IPS DF 19.7 (cell line): ENCODE measurements around the gene PLAGL1.
"Not testable (repeated sequence)": the region's sequence is repeated elsewhere in the genome, so short reads cannot be mapped to it uniquely, and the experiment has no call there.

ENCODE experiments used
- DNase-seq: peaks from one replicate; pipeline ENCODE4 v3.0.0-alpha.2; 2013; ENCODE audit warnings: low read depth, low spot score

The PLAGL1 gene, protein sequence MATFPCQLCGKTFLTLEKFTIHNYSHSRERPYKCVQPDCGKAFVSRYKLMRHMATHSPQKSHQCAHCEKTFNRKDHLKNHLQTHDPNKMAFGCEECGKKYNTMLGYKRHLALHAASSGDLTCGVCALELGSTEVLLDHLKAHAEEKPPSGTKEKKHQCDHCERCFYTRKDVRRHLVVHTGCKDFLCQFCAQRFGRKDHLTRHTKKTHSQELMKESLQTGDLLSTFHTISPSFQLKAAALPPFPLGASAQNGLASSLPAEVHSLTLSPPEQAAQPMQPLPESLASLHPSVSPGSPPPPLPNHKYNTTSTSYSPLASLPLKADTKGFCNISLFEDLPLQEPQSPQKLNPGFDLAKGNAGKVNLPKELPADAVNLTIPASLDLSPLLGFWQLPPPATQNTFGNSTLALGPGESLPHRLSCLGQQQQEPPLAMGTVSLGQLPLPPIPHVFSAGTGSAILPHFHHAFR

DNA sequence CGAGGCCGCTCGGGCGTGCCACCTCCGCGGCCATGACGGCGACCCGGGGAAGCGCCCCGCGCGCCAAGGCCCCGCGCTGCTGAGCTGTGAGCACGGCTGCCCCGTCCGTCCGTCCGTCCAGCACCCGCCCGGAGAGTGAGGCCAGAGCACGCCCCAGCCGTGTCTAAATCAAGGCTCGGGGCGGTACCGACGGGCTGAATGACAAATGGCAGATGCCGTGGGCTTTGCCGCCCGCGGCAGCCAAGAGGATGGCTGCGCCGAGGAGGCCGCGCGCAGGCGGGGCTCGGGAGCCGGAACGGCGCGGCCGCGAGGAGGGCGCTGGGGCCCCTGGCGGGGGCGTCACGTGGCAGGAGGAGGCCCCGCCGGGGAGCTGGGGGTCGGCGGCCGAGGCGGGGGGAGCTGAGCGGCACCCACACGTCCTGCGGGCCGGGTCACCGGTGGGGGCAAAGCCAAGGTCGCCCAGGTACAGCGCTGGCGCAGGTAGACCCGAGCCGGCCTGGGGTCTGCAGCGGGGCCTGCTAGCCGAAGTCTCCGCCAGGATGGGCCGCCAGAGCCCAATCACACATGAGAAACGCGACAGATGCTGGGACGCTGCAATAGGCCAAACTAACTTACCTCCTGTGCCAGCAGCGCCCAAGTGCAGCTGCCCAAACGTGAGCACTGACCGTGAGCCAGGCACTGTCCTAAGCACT lies at the start of gene PLAGL1:
PLAGL1 (minus strand) TSS at position 140 of the 692 bp plus-strand sequence. CDS start 60,123 bp downstream, outside the sequence.
- no peak for DNase-seq

GRCh38 chr6:144055121-144055931 lies 47.3 kb upstream of the PLAGL1 start:
- no peak for DNase-seq

- DNase-seq = no peak
Measured at GRCh38 chr6:144053601-144054000, 45.5 kb upstream of the PLAGL1 start.

DNA sequence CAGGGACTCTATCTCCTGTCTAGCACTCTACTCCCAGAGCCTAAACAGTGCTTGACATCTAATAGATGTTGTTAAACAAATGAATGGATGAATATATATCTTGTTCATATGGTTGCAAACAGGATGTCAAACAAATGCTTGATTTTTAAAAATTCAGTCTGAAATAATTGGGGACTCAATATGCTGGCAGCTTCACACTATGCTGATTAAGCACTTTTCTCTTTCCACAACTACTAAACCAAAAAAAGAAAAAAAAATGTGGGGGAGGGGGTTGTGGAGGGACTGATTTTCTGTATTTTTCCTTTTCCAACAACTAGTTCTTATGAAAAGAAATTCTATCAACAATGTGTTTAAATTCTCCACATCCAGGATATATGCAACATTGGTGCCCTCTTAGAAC lies 44.4 kb upstream of the PLAGL1 start:
- no peak for DNase-seq

DNA sequence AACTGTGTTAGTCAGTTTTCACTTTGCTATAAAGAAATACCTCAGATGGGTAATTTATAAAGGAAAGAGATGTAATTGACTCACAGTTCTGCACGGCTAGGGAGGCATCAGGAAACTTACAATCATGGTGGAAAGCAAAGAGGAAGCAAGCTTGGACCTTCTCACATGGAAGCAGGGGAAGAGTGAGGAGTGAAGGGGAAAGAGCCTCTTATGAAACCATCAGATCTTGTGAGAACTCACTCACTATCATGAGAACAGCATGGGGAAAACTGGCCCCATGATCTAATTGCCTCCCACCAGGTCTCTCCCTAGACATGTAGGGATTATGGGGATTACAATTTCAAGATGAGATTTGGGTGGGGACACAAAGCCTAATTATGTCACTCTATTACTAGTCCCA lies 41.3 kb upstream of the PLAGL1 start:
- no peak for DNase-seq

DNA sequence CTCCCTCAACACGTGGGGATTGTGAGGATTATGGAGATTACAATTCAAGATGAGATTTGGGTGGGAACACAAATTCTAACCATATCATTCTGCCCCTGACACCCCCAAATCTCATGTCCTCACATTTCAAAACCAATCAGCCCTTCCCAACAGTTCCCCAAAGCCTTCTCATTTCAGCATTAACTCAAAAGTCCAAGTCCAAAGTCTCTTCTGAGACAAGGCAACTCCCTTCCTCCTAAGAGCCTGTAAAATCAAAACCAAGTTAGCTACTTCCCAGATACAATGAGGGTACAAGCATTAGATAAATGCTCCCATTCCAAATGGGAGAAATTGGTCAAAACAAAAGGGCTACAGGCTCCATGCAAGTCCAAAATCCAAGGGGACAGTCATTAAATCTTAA lies 39.6 kb upstream of the PLAGL1 start:
- DNase-seq = no peak

GRCh38 chr6:144046672-144047071 lies 38.6 kb upstream of the PLAGL1 start:
- not testable (repeated sequence) for DNase-seq

GRCh38 chr6:144044989-144045388 lies 36.9 kb upstream of the PLAGL1 start:
- DNase-seq = not testable (repeated sequence)

DNA sequence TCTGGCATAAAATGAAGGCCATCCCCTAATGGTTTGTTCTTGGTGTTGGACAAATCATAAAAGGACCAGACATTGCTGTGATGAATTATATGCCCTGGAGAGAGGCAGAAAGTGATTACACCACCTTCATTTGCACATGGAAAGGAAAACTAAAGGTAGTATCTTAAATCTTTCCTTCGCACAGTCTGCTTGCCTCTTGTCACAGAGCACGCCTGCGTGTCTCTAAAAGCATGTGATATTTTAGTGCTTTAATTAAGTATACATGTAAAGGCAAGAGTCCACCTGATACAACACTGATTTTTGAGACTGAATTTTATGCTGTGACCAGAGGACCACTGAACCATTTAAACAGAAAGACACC lies 28.8 kb upstream of the PLAGL1 start:
- DNase-seq = no peak

DNA sequence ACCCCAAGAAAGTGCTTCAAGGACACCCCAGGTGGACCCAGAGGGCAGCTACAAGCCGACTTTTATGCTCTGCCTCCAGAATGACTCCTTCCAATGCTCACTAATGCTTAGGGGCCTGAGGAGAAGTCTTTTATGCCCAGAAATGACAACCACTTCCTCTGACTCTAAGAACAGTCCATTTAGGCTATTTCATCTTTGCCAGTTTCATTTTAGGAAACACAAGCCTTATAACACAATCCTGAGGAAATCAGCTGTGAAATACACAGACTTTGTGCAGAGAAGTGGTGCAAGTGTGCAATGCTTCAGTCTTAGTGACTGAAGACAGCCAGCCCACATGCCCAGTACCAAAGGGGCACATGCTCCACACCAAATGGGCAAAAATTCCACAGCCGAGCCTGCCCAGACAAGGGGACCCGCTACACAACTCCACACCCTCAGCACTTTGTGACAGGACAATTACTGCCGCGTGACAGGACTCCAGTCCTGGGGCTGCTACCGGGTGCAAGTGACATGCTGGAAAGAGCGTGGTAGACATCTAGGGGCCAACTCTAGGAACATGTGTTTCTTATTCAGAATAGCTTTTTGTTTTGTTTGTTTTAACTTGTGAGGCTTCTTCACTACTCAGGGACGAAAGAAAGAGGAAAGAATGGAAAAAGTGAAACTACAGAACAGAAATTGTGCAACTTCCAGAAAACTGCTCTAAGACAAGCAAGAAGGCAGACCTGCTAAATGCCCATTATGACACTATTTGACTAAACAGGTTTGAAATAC lies 28.2 kb upstream of the PLAGL1 start:
- no peak for DNase-seq

DNA sequence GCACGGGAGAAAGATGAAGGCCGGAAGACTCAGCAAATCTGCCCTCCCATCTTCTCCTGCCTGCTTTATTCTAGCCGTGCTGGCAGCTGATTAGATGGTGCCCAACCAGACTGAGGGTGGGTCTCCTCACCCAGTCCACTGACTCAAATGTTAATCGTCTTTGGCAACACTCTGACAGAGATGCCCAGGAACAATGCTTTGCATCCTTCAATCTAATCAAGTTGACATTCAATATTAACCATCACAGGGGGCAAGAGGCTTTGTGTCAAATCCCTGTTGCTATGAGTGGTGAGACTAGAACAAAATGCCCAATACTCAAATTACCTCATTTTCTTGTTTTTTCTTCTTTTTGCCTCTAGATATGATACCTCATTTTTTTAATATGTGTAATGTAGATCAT lies 27.4 kb upstream of the PLAGL1 start:
- no peak for DNase-seq

DNA sequence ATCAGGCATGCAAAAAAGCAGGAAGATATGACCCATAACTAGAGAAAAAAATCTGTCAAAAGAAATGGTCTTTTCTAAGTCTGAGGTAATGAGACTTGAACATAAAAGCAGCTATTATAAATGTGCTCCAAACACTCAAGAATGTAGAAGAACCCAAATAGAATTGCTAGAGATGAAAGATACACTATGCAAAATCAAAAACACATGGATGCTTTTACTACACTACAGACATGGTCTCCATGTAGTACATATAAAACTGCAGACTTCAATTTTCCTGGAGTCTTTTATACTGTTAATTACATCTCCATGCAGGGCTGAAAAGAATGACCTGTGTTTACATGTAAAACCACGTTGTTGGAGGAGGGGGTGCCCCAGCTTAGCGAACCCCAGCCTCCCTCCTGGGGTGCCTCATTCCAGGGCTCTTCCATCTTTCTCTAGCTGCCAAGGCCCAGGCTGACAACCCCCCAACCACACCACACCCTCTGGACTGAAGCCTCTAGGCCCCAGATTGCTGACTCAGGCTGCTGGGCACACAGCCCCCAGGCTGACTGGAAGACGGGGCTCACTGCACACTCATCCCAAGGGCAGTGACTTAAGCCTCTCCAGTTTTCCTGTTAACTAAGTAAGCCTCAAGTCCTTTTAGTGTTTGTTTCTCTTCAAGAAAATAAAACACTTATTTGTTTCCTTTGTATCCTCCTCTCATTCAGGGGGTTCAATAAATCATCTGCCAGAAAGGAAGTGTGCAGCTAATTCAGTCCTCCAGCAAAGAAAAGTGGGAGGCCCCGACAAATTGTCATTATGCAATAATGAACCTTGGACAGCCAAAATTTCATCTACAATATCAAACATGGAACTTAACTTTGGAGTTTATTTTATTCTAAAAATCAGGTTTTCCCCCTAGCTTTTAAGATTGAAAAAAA lies 26.0 kb upstream of the PLAGL1 start:
- no peak for DNase-seq

- DNase-seq = no peak
Measured at GRCh38 chr6:144029452-144029851, 21.4 kb upstream of the PLAGL1 start.

DNA sequence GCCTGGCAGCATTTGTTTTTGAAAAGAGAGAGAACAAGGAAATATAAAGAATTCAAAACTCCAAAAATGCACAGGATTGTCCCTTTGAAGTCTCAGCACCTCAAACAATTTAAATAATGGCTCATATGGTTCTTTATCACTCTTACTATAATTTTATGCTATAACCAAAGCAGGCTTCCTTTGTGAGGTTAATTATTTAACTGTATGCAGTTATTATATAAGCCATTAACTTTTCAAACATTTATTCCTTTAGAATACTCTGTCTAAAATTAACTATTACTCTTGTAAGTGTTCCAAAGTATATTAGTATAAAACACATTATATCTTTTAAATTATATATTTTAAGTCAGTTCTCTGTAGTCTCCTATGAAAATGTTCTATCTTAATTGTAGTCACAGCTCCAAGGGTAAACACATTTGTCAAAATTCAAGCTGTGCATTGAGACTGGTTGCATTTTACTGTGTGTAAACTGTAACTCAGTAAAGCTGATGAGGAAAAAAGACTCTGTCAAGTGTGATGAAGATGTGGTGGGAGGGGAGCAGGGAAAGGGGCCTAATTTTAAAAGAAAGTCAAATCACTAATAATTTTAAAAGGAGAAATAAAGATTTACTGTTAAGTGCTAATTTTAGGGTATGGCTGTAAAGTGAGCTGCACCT lies 20.0 kb upstream of the PLAGL1 start:
- no peak for DNase-seq

- no peak for DNase-seq
Measured at GRCh38 chr6:144023216-144023615, 15.2 kb upstream of the PLAGL1 start.

DNA sequence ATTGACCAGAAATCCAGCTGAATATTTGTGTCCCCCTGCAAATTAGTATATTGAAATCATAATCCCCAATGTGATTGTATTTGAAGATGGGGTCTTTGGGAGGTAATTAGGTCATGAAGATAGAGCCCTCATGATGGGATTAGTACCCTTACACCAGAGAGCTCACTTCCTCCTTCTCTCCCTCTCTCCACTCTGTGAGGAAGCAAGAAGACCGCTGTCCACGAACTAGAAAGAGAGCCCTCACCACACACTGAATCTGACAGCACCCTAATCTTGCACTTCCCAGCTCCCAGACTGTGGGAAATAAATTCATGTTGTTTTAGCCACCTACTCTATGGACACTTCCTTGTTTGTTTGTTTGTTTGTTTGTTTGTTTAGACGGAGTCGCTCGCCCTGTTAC lies 11.9 kb upstream of the PLAGL1 start:
- no peak for DNase-seq

DNA sequence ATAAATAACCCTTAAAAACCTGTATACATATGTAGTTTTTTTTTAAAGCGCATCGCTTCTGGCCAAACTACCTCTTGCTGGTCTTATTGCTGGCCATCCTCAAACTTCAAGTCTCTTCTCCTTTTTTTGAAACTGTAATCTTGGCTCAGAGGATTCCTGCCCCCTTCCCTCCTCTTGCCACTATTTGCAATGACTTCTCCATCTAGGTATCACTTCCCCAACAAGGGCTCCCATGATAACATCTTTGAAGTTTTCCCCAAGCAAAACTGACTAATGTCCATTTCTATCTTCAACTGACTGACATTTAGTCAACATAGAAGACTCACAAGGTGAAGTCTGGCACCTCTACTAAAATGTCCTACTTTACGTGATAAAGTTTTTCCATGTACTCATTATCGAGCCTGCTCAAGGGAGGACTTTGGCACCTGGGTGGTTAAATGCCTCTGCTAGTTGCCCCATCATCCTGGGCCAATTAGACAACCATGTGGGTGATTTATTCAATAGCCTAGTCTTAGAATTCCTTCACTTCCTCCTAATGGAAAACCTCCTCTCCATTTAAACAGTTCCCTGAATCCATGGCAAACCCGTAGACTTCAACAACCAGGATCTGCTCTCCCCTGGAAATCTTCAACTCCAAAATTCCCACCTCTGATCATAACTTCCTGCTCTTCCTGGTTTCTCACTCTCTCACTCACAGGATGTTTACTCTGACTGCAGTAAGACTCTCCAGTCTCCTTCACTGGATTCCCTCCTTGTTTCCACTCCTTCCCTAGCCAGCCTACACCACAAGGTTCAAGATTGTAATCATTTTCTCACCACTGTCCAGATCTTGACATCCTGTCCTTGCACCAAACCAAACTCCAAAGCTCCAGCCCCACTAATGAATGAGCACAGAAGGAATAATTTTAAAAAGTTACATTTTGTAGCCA lies 9.4 kb upstream of the PLAGL1 start:
- no peak for DNase-seq

DNA sequence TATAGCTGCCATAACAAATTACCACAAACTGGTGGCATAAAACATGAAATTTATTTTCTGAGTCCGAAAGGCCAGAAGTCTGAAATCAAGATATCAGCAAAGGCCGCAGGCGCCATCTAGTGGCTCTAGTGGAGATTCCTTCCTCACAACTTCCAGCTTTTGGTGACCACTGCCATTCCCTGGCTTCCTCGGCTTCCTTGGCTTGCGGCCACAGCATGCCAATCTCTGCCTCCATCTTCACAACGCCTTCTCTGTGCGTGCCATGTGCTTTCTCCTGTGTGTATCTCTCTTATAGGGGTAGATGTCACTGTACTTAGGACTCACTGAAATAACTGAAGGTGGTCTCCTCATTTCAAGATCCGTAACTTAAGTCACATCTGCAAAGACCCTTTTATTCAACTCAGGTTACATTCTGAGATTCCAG lies 5.4 kb upstream of the PLAGL1 start:
- no peak for DNase-seq

- no peak for DNase-seq
Measured at GRCh38 chr6:144012534-144012933, 4.5 kb upstream of the PLAGL1 start.
